Thyroid gland (tissue), 4 donors: ENCODE measurements around the gene ALG12. TPM values are rescaled to one million over a fixed set of nuclear protein-coding genes. Genes with fewer than 3 reads are reported as not detected.

Experiments
- DNase-seq, 2 donors: peaks; one replicate each; pipeline ENCODE4 v3.0.0-alpha.2; 2019
- H3K27ac ChIP-seq, 3 donors: fragments of 200-600 bp; sonication (generic); 1 replicate in 2 of 3; 2 replicates in 1 of 3; pipeline ENCODE4 v1.5.1; 2016 to 2019; ENCODE audit warnings: mild to moderate bottlenecking in 1 of 3, moderate library complexity in 1 of 3
- H3K27me3 ChIP-seq: fragments of 200-600 bp; sonication (generic); one replicate; pipeline ENCODE4 v1.5.1; 2019
- H3K36me3 ChIP-seq, 2 donors: fragments of 200-600 bp; sonication (generic); one replicate each; pipeline ENCODE4 v1.5.1; 2016 to 2019
- H3K4me1 ChIP-seq, 2 donors: fragments of 200-600 bp; sonication (generic); one replicate each; pipeline ENCODE4 v1.5.1; 2017 to 2019
- H3K4me3 ChIP-seq, 3 donors: fragments of 200-600 bp; sonication (generic); replicated peaks in 1 of 3; 1 replicate in 2 of 3; 2 replicates in 1 of 3; pipeline ENCODE4 v1.5.1; 2016; ENCODE audit warnings: mild to moderate bottlenecking in 1 of 3
- H3K9me3 ChIP-seq: fragments of 200-600 bp; sonication (generic); one replicate; pipeline ENCODE4 v1.5.1; 2017
- CTCF ChIP-seq, 6 experiments: fragments of 200-600 bp in 3 of 6; fragments of 450-650 bp in 3 of 6; sonication (generic) in 3 of 6; IDR thresholded peaks; one replicate each; pipeline ENCODE4 v1.5.1; 2016 to 2019; ENCODE audit warnings: antibody characterized with exemption in 6 of 6, mild to moderate bottlenecking in 2 of 6, inconsistent platforms in 1 of 6, moderate library complexity in 1 of 6
- POLR2A ChIP-seq, 2 donors: fragments of 450-650 bp; IDR thresholded peaks; one replicate each; pipeline ENCODE4 v1.6.1; 2017; ENCODE audit warnings: antibody characterized with exemption in 2 of 2, mild to moderate bottlenecking in 2 of 2, moderate library complexity in 1 of 2
- WGBS, 2 donors: methylation state at CpG; one replicate each; pipeline ENCODE4 v1.1.5; 2017; 5-methylcytosine and 5-hydroxymethylcytosine counted together
- intact Hi-C: fragments of 100-400 bp; cut with DNase I; formaldehyde crosslinking; loops from one replicate; pipeline ENCODE4 v1.15.1; 2023
- total RNA-seq, 4 donors: library from RNA; depleted of rRNA; stranded (reverse); fragments of >200 nt; gene quantifications; one replicate each; pipeline ENCODE4 v1.2.3, GENCODE V29; 2016

Gene ALG12
- total RNA-seq, 4 donors from 2014 or later, result 25.5 to 60.5 (median 52.2) TPM

GRCh38 chr22:49962012-49962750 lies 43.9 kb upstream of the ALG12 start:
- Histone ChIP-seq H3K27ac (peak overlapping the region; percentile 96 to 97 (median 97)), H3K4me3 (peak overlapping the region; percentile 83 to 96 (median 87)), H3K36me3 (peaks cover 20 to 29% of the 10 kb centered on the region in 2 donors), H3K27me3 (no peaks in the 10 kb centered on the region), H3K4me1 (peaks cover 41 to 60% of the 10 kb centered on the region in 2 donors), H3K9me3 (no peaks in the 10 kb centered on the region)
- TF ChIP-seq POLR2A (IDR thresholded peaks at IDR 0.05) (peak in 1 of 2 donors; percentile 64), CTCF (IDR thresholded peaks at IDR 0.05) (no peak)
- 34 to 73% methylated on average over 6 to 13 of the region's 70 CpGs for WGBS, 2 donors
- peak; percentile 88 to 89 for DNase-seq
- intact Hi-C loops, result no loop called here

- H3K4me3 ChIP-seq, result peak overlapping the region; percentile 83 to 96 (median 87)
- H3K36me3 ChIP-seq, result peaks cover 20 to 29% of the 10 kb centered on the region in 2 donors
- WGBS, 2 donors, result 0% methylated on average over 14 of the region's 49 CpGs; no CpG with 5 or more reads in 1 of the 2 donors
- TF ChIP-seq CTCF (IDR thresholded peaks at IDR 0.05) (no peak), POLR2A (IDR thresholded peaks at IDR 0.05) (no peak)
- H3K4me1 ChIP-seq, result peaks cover 35 to 54% of the 10 kb centered on the region in 2 donors
- DNase-seq, result no peak
- H3K27ac ChIP-seq, result peak overlapping the region; percentile 96 to 97 (median 97)
- intact Hi-C loops, result no loop called here
- no peaks in the 10 kb centered on the region for H3K9me3 ChIP-seq
- H3K27me3 ChIP-seq, result no peaks in the 10 kb centered on the region
These were observed 43.4 kb upstream of the ALG12 start for GRCh38 chr22:49961601-49962011.

- no CpG with 5 or more reads among the region's 84 CpGs for WGBS, 2 donors
- DNase-seq, result peak; percentile 59
- Histone ChIP-seq H3K36me3 (peaks cover 20 to 29% of the 10 kb centered on the region in 2 donors), H3K9me3 (no peaks in the 10 kb centered on the region), H3K4me1 (peaks cover 30 to 49% of the 10 kb centered on the region in 2 donors), H3K27ac (peak overlapping the region; percentile 96 to 97 (median 97)), H3K4me3 (peak overlapping the region; percentile 83 to 96 (median 87)), H3K27me3 (no peaks in the 10 kb centered on the region)
- intact Hi-C loops, result no loop called here
- peak in 1 of 2 donors; percentile 31 for TF ChIP-seq POLR2A (IDR thresholded peaks at IDR 0.05)
- TF ChIP-seq CTCF (IDR thresholded peaks at IDR 0.05), result no peak
These were observed 42.9 kb upstream of the ALG12 start for GRCh38 chr22:49961005-49961600.

GRCh38 chr22:49960159-49961004 lies 42.1 kb upstream of the ALG12 start, which contains the start of gene PIM3:
PIM3 (plus strand) TSS chr22:49960772; CDS start chr22:49960948, 176 bp downstream.
- Histone ChIP-seq H3K4me3 (peak within 1 kb of the TSS; percentile 83 to 96 (median 87)), H3K27me3 (no peaks in the 10 kb centered on the region), H3K9me3 (no peaks in the 10 kb centered on the region), H3K36me3 (peaks cover 20 to 29% of the 10 kb centered on the region in 2 donors), H3K4me1 (peaks cover 30 to 47% of the 10 kb centered on the region in 2 donors), H3K27ac (peak within 1 kb of the TSS; percentile 96 to 97 (median 97))
- peak; percentile 95 to 96 for DNase-seq
- intact Hi-C loops, result no loop called here
- TF ChIP-seq CTCF (IDR thresholded peaks at IDR 0.05) (peak in 1 of 6 experiments; percentile 12), POLR2A (IDR thresholded peaks at IDR 0.05) (peak; percentile 93 to 94)
- 0 to 3% methylated on average over 12 to 15 of the region's 137 CpGs for WGBS, 2 donors
